T-helper 1 cell treated with Interleukin-12 subunit alpha and Interleukin-12 subunit beta and Interleukin-4 antibody, amounts not matched to agents 30 ng/mL and 1 ng/mL, for 36 hours (primary cell): ENCODE results near the gene HLA-DQB1. TPM values are rescaled to one million over a fixed set of nuclear protein-coding genes. Genes with fewer than 3 reads are reported as not detected.
"Not testable (repeated sequence)": the region's sequence is repeated elsewhere in the genome, so short reads cannot be mapped to it uniquely, and the experiment has no call there.

ENCODE experiments used
- intact Hi-C: fragments of 100-400 bp; cut with micrococcal nuclease; formaldehyde crosslinking; loops from one replicate; pipeline ENCODE4 v1.15.1; 2024
- total RNA-seq: library from RNA; stranded (reverse); gene quantifications from 2 replicates; pipeline ENCODE4 v1.2.3, GENCODE V29; 2022

Gene HLA-DQB1
- total RNA-seq, 1 donor from 2014 or later = 20.1 TPM

- intact Hi-C loops = loop anchor here (5.0 kb wide), 1 partner anchor 468 kb away; no protein-coding TSS in a partner anchor
These were observed 1.6 kb downstream of the HLA-DQB1 start for GRCh38 chr6:32664827-32665362.

GRCh38 chr6:32664354-32664753 is 2.1 kb downstream of the HLA-DQB1 start:
- intact Hi-C loops = no loop called here

- intact Hi-C loops = no loop called here
These were observed 3.6 kb downstream of the HLA-DQB1 start for GRCh38 chr6:32662836-32663235.

- intact Hi-C loops = no loop called here
These were observed 4.4 kb downstream of the HLA-DQB1 start for GRCh38 chr6:32662099-32662498.

GRCh38 chr6:32659856-32660595 is 6.4 kb downstream of the HLA-DQB1 start:
- intact Hi-C loops = loop anchor here (1.0 kb wide), 1 partner anchor 96 kb away; no protein-coding TSS in a partner anchor

GRCh38 chr6:32658268-32658897 is 8.1 kb downstream of the HLA-DQB1 start:
- intact Hi-C loops = no loop called here

GRCh38 chr6:32657819-32658218 is 8.6 kb downstream of the HLA-DQB1 start:
- intact Hi-C loops = not testable (repeated sequence)

- intact Hi-C loops = not testable (repeated sequence)
These were observed 9.1 kb downstream of the HLA-DQB1 start for GRCh38 chr6:32657329-32657728.

GRCh38 chr6:32655203-32655710 is 11.2 kb downstream of the HLA-DQB1 start:
- intact Hi-C loops = no loop called here

- intact Hi-C loops = no loop called here
These were observed 21.3 kb downstream of the HLA-DQB1 start for GRCh38 chr6:32645047-32645703.

GRCh38 chr6:32643904-32644303 is 22.6 kb downstream of the HLA-DQB1 start:
- intact Hi-C loops = no loop called here

GRCh38 chr6:32642720-32643106 is 23.7 kb downstream of the HLA-DQB1 start:
- intact Hi-C loops = no loop called here

GRCh38 chr6:32641785-32642719 is 24.4 kb downstream of the HLA-DQB1 start:
- intact Hi-C loops = not testable (repeated sequence)

- intact Hi-C loops = no loop called here
These were observed 25.3 kb downstream of the HLA-DQB1 start for GRCh38 chr6:32641122-32641521.

GRCh38 chr6:32639440-32640394 is 26.7 kb downstream of the HLA-DQB1 start:
- intact Hi-C loops = no loop called here

- intact Hi-C loops = no loop called here
These were observed 27.8 kb downstream of the HLA-DQB1 start for GRCh38 chr6:32638532-32639219.

- intact Hi-C loops = no loop called here
These were observed 28.6 kb downstream of the HLA-DQB1 start for GRCh38 chr6:32637883-32638282.

- intact Hi-C loops = no loop called here
These were observed 29.1 kb downstream of the HLA-DQB1 start, which contains the start of gene HLA-DQA1 for GRCh38 chr6:32637219-32637880. Gene HLA-DQA1, plus strand, starts transcription at chr6:32637406. Its CDS starts 53 bp downstream, at chr6:32637459.
